T-helper 1 cell (primary cell): Measurements from ENCODE around the gene EIF3L.

ENCODE experiments used
- DNase-seq, 5 donors: peaks; one replicate each; pipeline ENCODE4 v3.0.0-alpha.2; 2012 to 2020

The EIF3L gene

DNA sequence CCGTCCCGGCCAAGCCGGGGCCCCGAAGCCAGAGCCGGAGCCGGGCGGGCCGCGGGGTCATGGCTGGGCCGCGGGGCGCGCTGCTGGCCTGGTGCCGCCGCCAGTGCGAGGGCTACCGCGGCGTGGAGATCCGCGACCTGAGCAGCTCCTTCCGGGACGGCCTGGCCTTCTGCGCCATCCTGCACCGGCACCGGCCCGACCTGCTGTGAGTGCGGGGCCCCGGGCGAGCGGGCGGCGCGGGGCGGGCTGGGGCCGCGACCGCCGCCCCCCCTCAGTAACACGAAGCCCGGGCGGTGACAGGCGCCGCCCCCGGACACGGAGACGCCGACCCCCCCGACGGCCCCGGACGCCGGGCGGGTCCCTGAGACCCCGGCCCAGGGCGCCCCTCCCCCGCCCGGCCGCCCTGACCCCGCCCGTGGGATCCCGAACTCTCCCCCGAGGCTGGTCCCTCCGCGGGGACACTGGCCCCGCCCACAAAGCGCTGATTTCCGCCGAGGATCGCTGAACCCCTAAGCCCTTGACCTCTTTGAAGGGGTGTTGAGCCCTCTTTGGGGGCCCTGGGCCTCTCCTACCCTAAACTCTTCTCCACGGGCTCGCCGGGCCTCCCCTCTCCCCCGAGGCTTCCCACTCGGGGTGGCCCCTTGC lies 57.3 kb downstream of the EIF3L start:
- peak in 4 of 5 donors; percentile 16 to 38 (median 32) for DNase-seq

DNA sequence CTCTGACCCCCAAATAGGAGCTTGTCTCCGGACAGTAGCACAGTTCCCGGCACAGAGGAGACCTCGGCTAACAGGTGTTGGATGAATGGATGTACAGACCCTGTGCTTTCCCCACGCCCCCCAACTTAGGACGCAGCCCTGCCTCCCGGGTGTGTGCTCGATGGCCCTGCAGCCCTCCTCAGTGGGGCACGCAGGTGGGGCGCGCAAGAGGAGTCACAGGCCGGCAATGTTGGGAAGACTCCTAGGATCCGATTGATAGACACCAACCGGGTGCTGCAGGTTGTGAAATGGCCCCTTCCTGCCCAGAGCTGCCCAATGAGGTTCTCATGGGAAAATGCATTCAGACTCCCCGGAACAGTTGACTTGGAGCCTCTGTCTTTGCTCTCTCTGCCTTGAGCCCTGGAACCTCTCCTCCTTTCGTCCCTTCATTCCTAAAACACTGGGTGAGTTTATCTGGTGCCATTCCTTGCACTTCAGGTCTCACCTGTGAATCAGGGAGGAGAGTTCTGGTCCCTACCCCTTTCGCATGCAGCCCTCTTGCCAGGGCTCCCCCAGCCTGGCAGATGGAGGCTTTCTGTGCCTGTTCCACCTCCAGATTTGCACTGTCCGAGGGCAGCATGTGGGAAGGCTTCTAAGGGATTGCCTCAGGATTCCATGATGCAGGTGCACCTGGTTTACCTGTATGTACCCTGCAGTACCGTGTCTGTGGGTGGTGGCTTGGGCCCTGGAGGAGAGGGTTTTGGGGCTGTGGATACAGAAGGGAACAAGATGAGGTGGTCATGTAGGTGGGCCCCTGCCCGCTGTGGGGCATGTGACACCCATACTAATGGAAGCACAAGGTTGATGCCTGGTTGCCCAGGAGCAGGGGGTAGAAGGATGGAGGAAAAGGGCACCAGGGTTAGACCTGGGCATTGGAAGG lies 58.1 kb downstream of the EIF3L start:
- DNase-seq, result no peak

DNA sequence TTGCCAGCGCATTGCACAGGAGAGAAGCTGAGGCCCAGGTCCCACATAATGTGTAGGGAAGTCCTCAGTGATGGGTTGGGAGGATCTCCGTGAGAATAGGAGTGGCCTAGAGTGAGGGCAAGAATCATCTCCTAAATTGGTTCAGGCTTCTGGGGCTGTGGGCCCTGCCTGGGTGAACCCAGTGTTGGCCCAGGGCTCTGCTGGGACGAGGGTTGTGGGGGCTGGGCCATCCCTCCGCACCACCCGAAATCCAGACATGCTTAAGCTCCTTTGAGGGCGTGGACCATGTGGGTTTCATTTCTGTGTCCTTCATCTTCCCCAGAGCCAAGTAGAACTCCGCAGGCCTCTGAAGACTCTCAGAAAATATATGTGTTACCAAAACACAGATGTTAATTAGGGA lies 60.5 kb downstream of the EIF3L start:
- no peak for DNase-seq

DNA sequence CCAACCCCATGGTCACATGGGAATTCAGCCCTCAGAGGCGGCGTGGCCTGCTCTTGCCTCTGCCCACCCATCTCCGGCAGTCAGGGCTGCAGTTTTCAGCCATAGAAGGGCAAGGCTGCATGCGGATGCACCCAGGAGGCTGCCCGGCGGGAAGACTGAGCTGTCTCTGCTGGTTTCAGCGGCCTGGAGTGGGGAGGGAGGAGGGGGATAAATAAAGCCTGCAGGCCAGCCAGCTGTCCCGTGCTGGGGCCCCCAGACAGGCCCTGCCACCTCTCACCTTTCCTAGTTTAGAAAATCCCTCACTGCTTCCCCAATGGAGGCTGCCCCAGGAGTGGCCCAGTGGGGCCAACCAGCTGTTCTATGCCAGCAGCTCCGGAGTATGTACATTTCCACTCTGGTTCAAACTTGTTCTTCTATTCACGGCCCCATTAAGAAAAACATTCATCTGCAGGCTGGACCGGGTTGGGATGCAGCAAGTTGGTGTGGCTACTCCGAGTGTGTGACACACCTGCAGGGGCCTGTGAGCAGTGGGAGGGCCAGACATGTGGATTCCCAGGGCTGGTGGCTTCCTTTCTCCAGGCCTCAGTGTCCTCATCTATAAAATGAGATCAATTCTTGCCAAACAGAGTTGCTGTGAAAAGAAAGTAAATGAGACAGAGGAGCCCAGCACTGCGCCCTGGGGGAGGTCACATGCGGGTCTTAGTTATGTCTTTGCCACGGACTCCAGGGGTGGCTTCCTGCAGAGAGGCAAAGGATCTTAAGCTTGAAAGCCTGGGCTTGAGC lies 61.9 kb downstream of the EIF3L start:
- DNase-seq, result no peak

DNA sequence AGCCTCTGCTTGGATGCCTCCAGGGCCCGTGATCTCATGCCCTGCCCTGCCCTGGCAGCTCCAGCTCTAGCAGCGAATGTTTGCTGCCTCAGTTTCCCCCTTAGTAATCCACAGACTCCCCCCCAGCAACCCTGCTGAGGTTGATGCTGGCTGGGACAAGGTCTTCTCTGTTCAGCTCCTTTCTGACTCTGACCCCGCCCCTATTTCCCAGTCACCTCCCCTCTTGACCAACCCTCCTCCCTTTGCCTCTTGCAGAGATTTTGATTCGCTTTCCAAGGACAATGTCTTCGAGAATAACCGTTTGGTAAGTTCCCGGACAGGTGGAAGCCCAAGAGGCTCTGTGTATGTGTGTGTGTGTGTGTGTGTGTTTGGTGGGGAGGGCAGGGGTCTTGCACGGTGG lies 62.5 kb downstream of the EIF3L start:
- DNase-seq, result no peak

DNA sequence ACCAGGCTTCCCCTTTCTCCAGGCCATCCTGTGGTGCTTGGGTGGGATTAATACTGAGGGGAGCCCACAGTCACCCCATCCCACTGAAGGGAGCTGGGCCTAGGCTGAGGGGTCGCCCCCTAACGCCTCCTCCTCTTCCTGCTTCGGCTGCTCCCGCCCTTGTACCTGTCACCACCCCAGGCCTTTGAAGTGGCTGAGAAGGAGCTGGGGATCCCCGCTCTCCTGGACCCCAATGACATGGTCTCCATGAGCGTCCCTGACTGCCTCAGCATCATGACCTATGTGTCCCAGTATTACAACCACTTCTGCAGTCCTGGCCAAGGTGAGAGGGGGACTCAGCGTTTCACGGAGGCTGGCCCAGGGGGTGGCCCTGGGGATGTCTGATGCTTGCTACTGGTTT lies 63.0 kb downstream of the EIF3L start:
- no peak for DNase-seq

DNA sequence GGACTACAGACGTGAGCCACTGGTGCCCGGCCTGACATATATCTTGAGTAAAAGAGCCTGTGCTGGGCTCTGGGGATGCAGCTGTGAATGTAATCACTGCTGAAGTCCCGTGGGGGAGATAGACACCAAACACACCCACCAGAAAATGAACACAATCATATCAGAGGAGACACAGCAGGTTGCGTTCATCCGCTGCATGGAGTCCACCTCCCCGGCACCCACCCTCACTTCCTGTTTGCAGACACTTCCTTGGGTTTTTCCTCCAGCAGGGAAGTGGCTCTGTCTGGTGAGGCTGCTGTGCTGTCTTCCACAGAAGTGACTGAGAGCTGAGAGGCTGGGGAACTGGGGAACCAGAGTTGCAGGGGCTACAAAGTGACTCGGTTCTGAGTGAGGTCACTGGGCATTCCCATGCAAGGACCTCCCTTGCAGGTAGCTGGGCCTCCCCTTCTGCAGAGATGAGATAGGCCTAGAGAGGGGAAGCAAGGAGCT lies 64.1 kb downstream of the EIF3L start:
- no peak for DNase-seq

DNA sequence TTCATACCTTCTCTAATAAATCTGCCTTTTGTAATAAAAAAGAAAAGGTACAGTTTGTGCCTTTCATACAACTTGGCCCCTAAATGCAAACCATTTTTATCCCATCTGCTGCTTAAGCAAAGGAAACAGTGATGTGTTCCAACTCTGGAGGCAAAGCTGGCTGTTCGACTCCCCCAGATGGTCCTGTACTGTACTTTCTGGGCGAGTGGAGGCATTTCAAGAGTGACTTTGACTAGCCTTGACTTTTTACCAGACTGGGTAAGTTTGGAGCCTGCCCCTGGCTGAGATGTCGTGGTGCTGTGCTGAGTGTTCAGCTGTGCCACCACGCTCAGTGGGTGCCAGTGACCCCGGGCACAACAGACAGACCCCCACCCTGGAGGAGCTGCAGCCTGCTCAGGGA lies 67.1 kb downstream of the EIF3L start:
- DNase-seq, result no peak

DNA sequence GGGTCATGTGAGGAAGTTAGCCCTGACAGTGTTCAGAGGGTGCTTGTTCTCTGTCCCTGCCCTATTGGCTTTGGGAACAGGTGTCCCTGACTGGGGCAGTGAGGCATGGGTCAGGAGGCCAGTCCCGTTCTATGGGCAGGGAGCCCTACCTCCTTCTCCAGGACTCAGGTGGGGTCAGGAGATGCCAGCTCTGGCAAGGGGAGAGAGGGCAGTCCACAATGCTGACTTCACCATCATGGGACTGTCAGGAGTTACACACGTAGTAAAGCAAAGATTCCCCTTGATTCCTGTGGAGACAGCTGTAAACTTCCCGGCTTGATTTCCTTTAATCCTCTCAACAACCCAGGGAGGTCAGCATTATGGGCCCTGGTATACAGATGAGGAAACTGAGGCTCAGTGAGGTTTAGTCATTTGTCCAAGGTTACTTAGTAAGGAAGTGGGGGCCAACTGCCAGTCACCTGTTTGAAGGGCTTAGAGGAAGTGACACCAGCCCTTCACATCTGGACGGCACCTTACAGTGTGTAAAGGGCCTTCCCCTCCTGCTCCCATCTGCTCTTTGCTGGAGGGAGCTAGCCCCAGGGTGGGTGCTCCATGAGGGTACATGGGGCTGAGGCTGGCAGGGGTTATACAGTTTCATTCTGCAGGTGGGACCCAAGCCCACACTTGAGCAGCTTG lies 68.8 kb downstream of the EIF3L start:
- no peak for DNase-seq

DNA sequence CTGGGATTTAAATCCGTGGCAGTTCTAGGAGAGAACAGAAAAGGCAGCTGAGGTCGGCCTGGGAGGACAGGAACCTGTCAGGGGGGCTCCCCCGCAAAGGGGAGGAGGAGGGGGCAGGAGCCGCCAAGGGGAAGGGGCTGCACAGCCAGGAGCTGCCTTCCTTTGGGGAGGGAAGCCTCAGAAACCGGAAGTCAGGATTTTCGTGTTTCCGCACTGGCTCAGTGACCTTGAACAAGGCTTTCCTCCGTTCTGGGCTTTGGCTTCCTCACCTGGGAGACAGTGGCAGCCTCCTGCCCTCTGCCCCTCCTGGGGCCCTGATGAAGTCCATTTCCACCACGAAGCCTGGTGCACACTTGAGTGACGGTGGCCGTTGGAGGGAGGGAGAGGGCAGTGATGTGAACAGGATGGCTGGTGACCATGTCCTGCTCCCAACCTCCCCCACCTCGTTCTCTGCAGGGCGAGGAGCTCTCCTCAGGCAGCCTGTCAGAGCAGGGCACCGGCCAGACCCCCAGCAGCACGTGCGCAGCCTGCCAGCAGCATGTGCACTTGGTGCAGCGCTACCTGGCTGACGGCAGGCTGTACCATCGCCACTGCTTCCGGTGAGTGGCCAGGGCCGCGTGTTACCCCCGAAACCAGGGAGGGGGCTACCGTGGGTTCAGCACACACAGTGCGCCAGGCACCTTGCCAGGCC lies 69.5 kb downstream of the EIF3L start:
- DNase-seq, result no peak

DNA sequence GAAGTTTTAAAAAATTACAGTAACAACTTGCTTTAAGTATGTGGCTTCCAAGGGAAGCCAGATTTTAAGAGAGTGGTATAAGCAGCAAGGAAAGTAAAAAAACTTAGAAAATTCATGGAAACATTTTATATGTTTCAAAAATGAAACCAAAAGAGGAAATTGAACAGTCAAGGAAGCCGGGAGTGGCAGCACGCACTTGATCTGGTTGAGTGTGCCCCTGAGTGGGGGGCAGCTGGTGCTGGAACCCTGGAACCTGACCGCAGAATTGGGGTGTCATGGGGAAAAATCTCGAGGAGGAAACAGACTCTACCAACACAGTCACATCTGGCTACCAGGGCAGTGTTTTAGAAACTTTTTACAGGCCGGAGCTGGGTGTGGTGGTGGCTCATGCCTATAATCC lies 70.9 kb downstream of the EIF3L start:
- DNase-seq, result no peak

DNA sequence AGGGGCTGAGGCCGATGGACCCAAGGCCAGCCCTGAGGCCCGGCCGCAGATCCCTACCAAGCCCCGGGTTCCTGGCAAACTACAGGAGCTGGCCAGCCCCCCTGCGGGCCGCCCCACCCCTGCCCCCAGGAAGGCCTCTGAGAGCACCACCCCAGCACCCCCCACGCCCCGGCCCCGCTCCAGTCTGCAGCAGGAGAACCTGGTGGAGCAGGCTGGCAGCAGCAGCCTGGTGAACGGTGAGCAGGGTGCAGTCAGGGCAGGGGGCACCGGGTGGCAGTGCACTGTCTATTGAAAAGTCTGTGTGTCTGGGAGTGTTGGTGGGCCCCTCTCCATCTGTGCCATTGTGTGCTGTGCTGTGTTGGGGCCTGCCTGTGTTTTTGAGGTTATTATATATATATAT lies 73.0 kb downstream of the EIF3L start:
- no peak for DNase-seq

DNA sequence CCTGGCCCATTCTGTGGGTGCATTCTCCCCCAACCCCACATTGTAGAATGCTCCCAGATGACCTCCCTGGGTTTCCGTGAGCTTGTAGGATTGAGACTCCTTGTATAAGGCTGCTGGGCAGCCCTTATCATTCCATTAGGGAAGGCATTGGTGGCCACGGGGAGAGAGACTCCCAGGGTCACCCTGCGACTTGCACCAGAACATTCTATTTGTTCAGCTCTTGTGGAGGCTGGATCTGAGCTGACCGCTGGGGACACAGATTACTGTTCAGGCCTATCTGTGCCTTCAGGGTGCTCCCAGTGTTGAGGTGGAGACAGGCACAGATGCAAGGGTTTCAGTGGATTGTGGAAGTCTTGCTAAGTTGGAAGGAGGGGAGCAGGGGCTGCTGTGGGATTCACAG lies 74.7 kb downstream of the EIF3L start:
- DNase-seq, result no peak

DNA sequence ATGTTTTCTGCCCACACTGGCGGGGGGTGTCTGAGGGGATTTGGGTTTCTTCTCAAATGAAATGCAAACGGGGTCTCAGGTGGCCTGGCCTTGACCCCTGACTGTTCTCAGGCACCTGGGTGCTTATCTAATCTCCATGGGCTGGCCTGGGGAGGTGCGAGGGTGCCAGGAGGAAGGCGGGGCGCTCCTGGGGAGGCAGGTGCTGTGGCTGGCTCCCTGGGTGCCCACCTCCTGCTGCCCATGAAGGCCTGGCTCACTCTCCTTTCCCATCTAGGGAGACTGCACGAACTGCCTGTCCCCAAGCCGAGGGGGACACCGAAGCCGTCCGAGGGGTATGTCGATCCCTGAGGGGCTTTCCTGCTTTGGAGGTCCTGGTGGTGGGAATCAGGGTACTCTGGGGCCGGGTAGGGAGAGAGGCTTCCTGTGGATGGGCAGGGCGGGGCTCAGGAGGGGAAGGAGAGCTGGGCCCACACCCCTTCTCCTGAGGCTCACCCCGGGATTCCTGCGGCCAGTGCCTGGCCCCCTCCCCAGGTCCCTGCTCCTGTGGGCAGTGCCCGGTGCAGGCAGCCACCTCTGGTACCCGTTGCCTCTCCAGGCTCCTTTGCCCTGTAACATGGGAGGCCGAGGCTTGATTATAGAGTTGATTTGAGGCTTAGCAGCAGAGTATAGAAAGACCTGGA lies 75.3 kb downstream of the EIF3L start:
- DNase-seq, result no peak

DNA sequence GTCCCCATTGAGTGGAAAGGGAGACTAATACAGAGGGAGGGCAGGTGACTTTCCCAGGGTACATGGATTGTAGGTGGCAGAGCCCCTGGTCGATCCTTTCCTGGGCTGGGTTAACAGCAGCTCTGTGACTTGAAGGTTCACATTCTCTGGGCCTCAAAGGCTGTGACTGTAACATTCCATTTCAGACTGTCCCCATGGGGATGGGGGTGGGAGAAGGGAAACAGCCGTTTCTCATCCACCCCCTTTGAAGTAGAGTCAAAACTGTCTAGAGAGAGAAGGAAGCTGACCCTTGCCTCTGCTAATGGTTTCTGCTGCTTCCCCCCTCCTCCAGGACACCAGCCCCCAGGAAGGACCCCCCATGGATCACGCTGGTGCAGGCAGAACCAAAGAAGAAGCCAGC lies 76.1 kb downstream of the EIF3L start:
- no peak for DNase-seq

DNA sequence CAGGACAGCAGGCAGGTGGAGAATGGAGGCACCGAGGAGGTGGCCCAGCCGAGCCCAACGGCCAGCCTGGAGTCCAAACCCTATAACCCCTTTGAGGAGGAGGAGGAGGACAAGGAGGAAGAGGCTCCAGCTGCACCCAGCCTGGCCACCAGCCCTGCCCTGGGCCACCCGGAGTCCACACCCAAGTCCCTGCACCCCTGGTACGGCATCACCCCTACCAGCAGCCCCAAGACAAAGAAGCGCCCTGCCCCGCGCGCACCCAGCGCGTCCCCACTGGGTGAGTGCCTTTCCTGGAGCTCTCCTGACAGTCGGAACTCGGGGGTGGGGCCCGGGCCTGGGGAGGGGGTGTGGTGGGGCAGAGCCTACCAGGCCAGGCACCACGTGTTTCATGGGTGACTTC lies 76.5 kb downstream of the EIF3L start:
- DNase-seq, result no peak

DNA sequence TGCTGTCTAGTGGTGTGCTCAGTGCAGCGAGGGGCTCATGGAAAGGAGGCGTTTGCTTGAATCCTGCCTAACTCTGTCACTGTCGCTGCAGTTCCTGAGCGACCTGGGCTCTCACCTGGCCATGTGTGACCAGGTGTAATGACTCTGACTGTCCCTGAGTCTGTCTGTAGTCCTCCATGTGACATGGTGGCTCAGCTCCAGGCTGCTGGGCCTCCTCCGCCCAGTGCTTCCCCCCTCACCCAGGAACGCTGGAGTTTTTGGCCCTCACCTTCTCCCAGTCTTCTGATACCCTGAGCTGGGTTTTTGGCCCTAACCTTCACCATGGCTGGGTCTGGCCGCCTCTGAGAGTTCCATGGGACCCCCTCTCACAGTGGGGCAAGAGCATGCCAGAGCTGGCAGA lies 77.1 kb downstream of the EIF3L start:
- no peak for DNase-seq

DNA sequence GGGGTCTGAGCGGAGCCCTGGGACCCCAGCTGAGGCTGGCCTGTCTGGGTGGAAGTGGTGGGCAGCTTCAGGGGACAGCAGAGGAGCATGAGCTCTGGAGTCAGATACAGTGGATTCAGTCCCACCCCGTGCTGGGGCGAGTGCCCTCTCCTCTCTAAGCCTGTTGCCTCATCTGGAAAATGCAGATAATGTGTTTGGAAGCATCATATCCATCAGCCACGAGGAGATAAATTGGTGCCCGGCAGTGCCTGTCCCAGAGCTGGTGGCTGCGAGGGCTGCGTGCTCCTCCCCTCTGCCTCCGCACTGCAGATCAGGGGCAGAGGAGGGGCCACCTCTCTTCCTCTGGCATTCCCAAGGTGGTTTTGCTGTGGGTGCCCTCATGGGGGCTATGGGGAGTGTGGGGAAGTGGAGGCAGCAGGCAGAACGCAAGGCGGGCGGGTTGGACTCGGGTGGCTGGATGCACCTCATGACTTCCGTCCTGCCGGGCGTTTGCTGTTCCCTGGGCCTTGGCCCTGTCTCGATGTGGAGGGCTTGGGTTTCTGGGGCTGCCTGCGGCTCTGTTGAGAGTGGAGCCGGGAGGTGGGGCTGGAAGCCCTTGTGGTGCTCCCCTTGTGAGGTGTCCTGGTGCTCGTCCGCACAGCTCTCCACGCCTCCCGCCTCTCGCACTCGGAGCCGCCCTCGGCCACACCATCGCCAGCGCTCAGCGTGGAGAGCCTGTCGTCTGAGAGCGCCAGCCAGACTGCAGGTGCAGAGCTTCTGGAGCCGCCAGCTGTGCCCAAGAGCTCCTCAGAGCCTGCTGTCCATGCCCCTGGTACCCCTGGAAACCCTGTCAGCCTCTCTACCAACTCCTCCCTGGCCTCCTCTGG lies 77.8 kb downstream of the EIF3L start:
- no peak for DNase-seq

DNA sequence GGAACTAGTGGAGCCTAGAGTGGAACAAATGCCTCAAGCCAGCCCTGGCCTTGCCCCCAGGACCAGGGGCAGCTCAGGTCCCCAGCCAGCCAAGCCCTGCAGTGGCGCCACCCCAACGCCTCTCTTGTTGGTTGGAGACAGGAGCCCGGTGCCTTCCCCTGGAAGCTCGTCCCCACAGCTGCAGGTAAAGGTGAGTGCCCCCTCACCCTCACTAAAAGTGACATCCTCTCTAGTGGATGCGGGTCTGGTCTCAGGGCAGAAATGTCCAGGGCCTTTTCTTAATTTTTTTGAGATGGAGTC lies 78.4 kb downstream of the EIF3L start:
- no peak for DNase-seq

DNA sequence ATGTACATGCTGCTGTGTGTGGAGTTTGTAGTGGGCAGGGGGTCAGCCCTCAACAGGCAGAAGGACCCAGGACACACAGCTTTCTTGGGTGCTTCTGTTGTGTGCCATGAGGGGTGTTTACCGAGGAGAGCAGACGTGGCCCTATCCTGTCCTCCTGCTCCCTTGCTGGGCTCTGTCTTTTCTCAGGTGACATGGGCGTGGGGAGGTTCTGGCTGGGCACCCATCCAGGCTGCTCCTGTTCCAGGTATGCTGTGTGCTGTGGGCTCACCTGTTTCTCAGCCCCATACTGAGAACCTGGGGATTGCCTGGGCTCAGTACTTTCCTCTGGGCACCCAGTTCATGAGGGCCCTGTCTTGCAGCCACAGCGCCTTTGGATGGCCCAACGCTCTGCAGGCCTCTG lies 80.2 kb downstream of the EIF3L start:
- no peak for DNase-seq
